A673 (cell line): ENCODE data around the gene H1-8. TPM values are rescaled to one million over a fixed set of nuclear protein-coding genes. Genes with fewer than 3 reads are reported as not detected.

Experiments
- BruUV-seq: library from RNA; stranded (reverse); fragments of 400-500 nt; replicated peaks from 2 replicates; lab custom pipeline; 2021; lab: Mats Ljungman, UMichigan
- CTCF ChIA-PET: fragments of 300-600 bp; sonication (Branson Sonifier 250); formaldehyde crosslinking; loops from one replicate; lab custom pipeline; 2022; ENCODE audit warnings: antibody characterized with exemption; lab: Charles Lee
- POLR2A ChIA-PET: fragments of 300-600 bp; sonication (Branson Sonifier 250); formaldehyde crosslinking; loops from one replicate; lab custom pipeline; 2022; ENCODE audit warnings: antibody characterized with exemption; ENCODE audit not compliant: low non-redundant PET; lab: Charles Lee
- DNase-seq: peaks from one replicate; pipeline ENCODE4 v3.0.0-alpha.2; 2015; ENCODE audit warnings: low spot score
- H3K27ac ChIP-seq: fragments of 200-600 bp; sonication (generic); 2 replicates; pipeline ENCODE4 v1.5.1; 2016; ENCODE audit warnings: mixed run types, low read depth, mild to moderate bottlenecking, mixed read lengths, antibody characterized with exemption, low read length; ENCODE audit not compliant: poor library complexity, severe bottlenecking
- H3K27me3 ChIP-seq: fragments of 200-600 bp; sonication (generic); replicated peaks from 2 replicates; pipeline ENCODE4 v1.6.1; 2017; ENCODE audit warnings: mixed run types, low read depth, mild to moderate bottlenecking, mixed read lengths, antibody characterized with exemption, low read length; ENCODE audit not compliant: insufficient read depth, poor library complexity
- H3K36me3 ChIP-seq: fragments of 200-600 bp; sonication (generic); 2 replicates; pipeline ENCODE4 v1.6.1; 2016; ENCODE audit warnings: mixed run types, mild to moderate bottlenecking, mixed read lengths, antibody characterized with exemption, low read length; ENCODE audit not compliant: insufficient read depth, poor library complexity, severe bottlenecking
- H3K4me1 ChIP-seq: fragments of 200-600 bp; sonication (generic); 2 replicates; pipeline ENCODE4 v1.6.1; 2017; ENCODE audit warnings: mixed run types, mild to moderate bottlenecking, mixed read lengths, antibody characterized with exemption, low read length; ENCODE audit not compliant: insufficient read depth, poor library complexity, severe bottlenecking
- H3K4me3 ChIP-seq: fragments of 200-600 bp; sonication (generic); 2 replicates; pipeline ENCODE4 v1.5.1; 2016; ENCODE audit warnings: low read depth, mixed run types, mild to moderate bottlenecking, mixed read lengths, low read length; ENCODE audit not compliant: poor library complexity, severe bottlenecking
- H3K9me3 ChIP-seq: fragments of 200-600 bp; sonication (generic); 2 replicates; pipeline ENCODE4 v1.6.1; 2016; ENCODE audit warnings: mixed run types, low read depth, mild to moderate bottlenecking, mixed read lengths, antibody characterized with exemption, low read length; ENCODE audit not compliant: poor library complexity, severe bottlenecking
- CTCF ChIP-seq: fragments of 300-800, 200-600 bp; sonication (generic); conservative IDR thresholded peaks from 2 replicates; pipeline ENCODE4 v1.5.1; 2017; ENCODE audit warnings: low read depth, mild to moderate bottlenecking, antibody characterized with exemption, low read length, moderate library complexity, mixed read lengths
- EZH2 ChIP-seq: fragments of 200-600 bp; sonication (generic); IDR thresholded peaks from 2 replicates; pipeline ENCODE4 v1.6.1; 2017; ENCODE audit warnings: borderline replicate concordance, low read depth, mild to moderate bottlenecking, mixed read lengths, antibody characterized with exemption, low read length; ENCODE audit not compliant: poor library complexity, severe bottlenecking
- intact Hi-C: fragments of 100-400 bp; cut with micrococcal nuclease; formaldehyde crosslinking; loops from one replicate; pipeline ENCODE4 v1.10.0; 2022; ENCODE audit not compliant: unreplicated experiment
- total RNA-seq: library from RNA; stranded (reverse); gene quantifications from 2 replicates; pipeline ENCODE4 v1.2.3, GENCODE V29; 2021

Gene H1-8
- total RNA-seq, 1 experiment from 2014 or later: not detected

- CTCF ChIA-PET: no interaction called here
- no peak overlapping the region for H3K27ac ChIP-seq
- BruUV-seq: no TSS peak
- POLR2A ChIA-PET: no interaction called here
- DNase-seq: no peak
- peaks cover 17% of the 10 kb centered on the region for H3K4me1 ChIP-seq
- H3K27me3 ChIP-seq: no peaks in the 10 kb centered on the region
- TF ChIP-seq EZH2 (no peak), CTCF (no peak)
- no peaks in the 10 kb centered on the region for H3K36me3 ChIP-seq
- no peaks in the 10 kb centered on the region for H3K9me3 ChIP-seq
- H3K4me3 ChIP-seq: no peak overlapping the region
- intact Hi-C loops: no loop called here
These were observed 55.5 kb downstream of the H1-8 start for GRCh38 chr3:129598484-129598883.

- Histone ChIP-seq H3K4me1 (peaks cover 11% of the 10 kb centered on the region), H3K36me3 (no peaks in the 10 kb centered on the region), H3K27me3 (no peaks in the 10 kb centered on the region), H3K9me3 (no peaks in the 10 kb centered on the region), H3K27ac (no peak overlapping the region), H3K4me3 (no peak overlapping the region)
- no peak for DNase-seq
- ChIA-PET CTCF (no interaction called here), POLR2A (no interaction called here)
- BruUV-seq: no TSS peak
- TF ChIP-seq EZH2 (no peak), CTCF (no peak)
- intact Hi-C loops: no loop called here
These were observed 56.1 kb downstream of the H1-8 start for GRCh38 chr3:129599073-129599472.

GRCh38 chr3:129599607-129600006 lies 56.6 kb downstream of the H1-8 start:
- H3K27me3 ChIP-seq: no peaks in the 10 kb centered on the region
- CTCF ChIA-PET: no interaction called here
- no peak overlapping the region for H3K4me3 ChIP-seq
- no peak for TF ChIP-seq CTCF
- BruUV-seq: no TSS peak
- peaks cover 7% of the 10 kb centered on the region for H3K4me1 ChIP-seq
- DNase-seq: peak; percentile 42
- no peak overlapping the region for H3K27ac ChIP-seq
- intact Hi-C loops: no loop called here
- H3K36me3 ChIP-seq: no peaks in the 10 kb centered on the region
- POLR2A ChIA-PET: interaction anchor here (0.6 kb wide), 1 partner anchor 305 kb away, joined by 5 read pairs; no protein-coding TSS in a partner anchor
- no peaks in the 10 kb centered on the region for H3K9me3 ChIP-seq
